ENCODE results near the gene TMPRSS2.

The TMPRSS2 gene

DNA sequence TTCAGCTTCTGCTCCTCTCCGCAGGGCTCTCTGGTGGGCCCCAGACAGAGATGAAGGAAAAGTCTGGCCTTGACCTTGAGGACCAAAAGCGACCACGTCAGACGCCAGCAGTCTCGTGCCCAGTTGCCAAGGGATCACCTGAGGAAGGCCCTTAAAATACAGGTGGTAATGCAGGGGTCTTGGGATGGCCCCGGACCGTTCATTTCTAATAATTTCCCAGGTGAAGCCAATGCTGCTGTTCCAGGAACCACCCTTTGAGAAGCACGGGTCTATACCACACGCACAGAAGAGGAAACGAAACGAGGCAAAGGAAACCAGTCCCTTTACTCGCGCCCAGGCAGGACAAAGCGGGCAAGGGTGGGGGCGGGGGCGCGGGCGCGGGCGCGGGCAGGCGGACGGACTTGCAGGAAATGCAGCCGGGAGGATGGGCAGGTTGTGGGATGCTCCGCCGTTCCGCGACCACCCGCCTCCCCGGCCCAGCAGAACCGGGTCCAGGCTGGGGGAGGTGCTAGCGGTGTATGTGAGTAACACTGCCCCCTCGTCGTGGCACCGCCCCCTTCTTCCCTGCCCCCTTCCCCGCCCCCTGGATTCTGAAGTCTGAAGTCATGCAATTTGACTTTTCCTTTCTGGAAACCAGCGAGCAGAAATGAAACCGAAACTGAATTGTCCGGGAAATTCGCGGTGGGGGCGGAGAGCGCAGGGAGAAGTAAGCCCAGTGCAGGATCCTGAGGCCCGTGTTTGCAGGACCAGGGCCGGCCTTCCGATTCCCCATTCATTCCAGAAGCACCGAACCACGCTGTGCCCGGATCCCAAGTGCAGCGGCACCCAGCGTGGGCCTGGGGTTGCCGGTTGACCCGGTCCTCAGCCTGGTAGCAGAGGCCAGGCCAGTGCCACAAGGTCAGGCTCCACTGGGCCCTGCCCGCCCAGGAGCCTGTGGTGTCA is 87.8 kb downstream of the TMPRSS2 start (continued):
- TF ChIP-seq, protein P1, sequence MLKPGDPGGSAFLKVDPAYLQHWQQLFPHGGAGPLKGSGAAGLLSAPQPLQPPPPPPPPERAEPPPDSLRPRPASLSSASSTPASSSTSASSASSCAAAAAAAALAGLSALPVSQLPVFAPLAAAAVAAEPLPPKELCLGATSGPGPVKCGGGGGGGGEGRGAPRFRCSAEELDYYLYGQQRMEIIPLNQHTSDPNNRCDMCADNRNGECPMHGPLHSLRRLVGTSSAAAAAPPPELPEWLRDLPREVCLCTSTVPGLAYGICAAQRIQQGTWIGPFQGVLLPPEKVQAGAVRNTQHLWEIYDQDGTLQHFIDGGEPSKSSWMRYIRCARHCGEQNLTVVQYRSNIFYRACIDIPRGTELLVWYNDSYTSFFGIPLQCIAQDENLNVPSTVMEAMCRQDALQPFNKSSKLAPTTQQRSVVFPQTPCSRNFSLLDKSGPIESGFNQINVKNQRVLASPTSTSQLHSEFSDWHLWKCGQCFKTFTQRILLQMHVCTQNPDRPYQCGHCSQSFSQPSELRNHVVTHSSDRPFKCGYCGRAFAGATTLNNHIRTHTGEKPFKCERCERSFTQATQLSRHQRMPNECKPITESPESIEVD (tag by site-specific recombination; IDR thresholded peaks at IDR 0.05), result no peak
- TF ChIP-seq ZNF175 (tag by site-specific recombination; IDR thresholded peaks at IDR 0.05), result no peak
- no peak for TF ChIP-seq ZNF76 (tag by site-specific recombination; IDR thresholded peaks at IDR 0.05; ENCODE audit: borderline replicate concordance, low read depth)
- TF ChIP-seq, protein P2, sequence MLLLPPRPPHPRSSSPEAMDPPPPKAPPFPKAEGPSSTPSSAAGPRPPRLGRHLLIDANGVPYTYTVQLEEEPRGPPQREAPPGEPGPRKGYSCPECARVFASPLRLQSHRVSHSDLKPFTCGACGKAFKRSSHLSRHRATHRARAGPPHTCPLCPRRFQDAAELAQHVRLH (tag by site-specific recombination; IDR thresholded peaks at IDR 0.05), result no peak
- no peak for TF ChIP-seq ZNF311 (tag by site-specific recombination; IDR thresholded peaks at IDR 0.05; ENCODE audit: borderline replicate concordance)
- TF ChIP-seq, protein P3, sequence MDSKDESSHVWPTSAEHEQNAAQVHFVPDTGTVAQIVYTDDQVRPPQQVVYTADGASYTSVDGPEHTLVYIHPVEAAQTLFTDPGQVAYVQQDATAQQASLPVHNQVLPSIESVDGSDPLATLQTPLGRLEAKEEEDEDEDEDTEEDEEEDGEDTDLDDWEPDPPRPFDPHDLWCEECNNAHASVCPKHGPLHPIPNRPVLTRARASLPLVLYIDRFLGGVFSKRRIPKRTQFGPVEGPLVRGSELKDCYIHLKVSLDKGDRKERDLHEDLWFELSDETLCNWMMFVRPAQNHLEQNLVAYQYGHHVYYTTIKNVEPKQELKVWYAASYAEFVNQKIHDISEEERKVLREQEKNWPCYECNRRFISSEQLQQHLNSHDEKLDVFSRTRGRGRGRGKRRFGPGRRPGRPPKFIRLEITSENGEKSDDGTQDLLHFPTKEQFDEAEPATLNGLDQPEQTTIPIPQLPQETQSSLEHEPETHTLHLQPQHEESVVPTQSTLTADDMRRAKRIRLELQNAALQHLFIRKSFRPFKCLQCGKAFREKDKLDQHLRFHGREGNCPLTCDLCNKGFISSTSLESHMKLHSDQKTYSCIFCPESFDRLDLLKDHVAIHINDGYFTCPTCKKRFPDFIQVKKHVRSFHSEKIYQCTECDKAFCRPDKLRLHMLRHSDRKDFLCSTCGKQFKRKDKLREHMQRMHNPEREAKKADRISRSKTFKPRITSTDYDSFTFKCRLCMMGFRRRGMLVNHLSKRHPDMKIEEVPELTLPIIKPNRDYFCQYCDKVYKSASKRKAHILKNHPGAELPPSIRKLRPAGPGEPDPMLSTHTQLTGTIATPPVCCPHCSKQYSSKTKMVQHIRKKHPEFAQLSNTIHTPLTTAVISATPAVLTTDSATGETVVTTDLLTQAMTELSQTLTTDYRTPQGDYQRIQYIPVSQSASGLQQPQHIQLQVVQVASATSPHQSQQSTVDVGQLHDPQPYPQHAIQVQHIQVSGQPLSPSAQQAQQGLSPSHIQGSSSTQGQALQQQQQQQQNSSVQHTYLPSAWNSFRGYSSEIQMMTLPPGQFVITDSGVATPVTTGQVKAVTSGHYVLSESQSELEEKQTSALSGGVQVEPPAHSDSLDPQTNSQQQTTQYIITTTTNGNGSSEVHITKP (tag by site-specific recombination; IDR thresholded peaks at IDR 0.05), result peak; percentile 69
- no peak for TF ChIP-seq ZNF366 (tag by site-specific recombination; conservative IDR thresholded peaks at IDR 0.05)
- no peak for TF ChIP-seq ZSCAN30 (tag by site-specific recombination; IDR thresholded peaks at IDR 0.05)
- TF ChIP-seq ZNF416 (tag by site-specific recombination; IDR thresholded peaks at IDR 0.05), result no peak
- no peak for TF ChIP-seq ZNF16 (tag by site-specific recombination; IDR thresholded peaks at IDR 0.05; ENCODE audit: low read depth)
- TF ChIP-seq ZNF174 (tag by site-specific recombination; IDR thresholded peaks at IDR 0.05), result no peak
- peak; percentile 73 for TF ChIP-seq IKZF3 (tag by site-specific recombination; IDR thresholded peaks at IDR 0.05)
- TF ChIP-seq HOXD13 (CRISPR knock-in tag; IDR thresholded peaks at IDR 0.05; ENCODE audit: borderline replicate concordance), result no peak
- no peak for TF ChIP-seq ZNF140 (tag by site-specific recombination; IDR thresholded peaks at IDR 0.05)
- no peak for TF ChIP-seq ZNF214 (tag by site-specific recombination; IDR thresholded peaks at IDR 0.05; ENCODE audit: borderline replicate concordance)
- no peak for TF ChIP-seq ZNF704 (tag by site-specific recombination; IDR thresholded peaks at IDR 0.05)
- no peak for TF ChIP-seq ZNF19 (tag by site-specific recombination; IDR thresholded peaks at IDR 0.05; ENCODE audit: low read depth)
- TF ChIP-seq AEBP2 (tag by site-specific recombination; IDR thresholded peaks at IDR 0.05; ENCODE audit: borderline replicate concordance), result no peak
- no peak for TF ChIP-seq TSHZ1 (tag by site-specific recombination; IDR thresholded peaks at IDR 0.05; ENCODE audit: borderline replicate concordance)
- no peak for TF ChIP-seq ZBTB7A (tag by site-specific recombination; IDR thresholded peaks at IDR 0.05; ENCODE audit: low read depth)
- no peak for TF ChIP-seq ZFP37 (tag by site-specific recombination; IDR thresholded peaks at IDR 0.05)
- TF ChIP-seq BCL11B (tag by site-specific recombination; IDR thresholded peaks at IDR 0.05; ENCODE audit: low read depth), result no peak
- TF ChIP-seq, protein P4, sequence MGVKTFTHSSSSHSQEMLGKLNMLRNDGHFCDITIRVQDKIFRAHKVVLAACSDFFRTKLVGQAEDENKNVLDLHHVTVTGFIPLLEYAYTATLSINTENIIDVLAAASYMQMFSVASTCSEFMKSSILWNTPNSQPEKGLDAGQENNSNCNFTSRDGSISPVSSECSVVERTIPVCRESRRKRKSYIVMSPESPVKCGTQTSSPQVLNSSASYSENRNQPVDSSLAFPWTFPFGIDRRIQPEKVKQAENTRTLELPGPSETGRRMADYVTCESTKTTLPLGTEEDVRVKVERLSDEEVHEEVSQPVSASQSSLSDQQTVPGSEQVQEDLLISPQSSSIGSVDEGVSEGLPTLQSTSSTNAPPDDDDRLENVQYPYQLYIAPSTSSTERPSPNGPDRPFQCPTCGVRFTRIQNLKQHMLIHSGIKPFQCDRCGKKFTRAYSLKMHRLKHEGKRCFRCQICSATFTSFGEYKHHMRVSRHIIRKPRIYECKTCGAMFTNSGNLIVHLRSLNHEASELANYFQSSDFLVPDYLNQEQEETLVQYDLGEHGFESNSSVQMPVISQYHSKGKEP (tag by site-specific recombination; IDR thresholded peaks at IDR 0.05), result peak; percentile 27; the same call in 1 of the 2 replicates
- TF ChIP-seq ZNF707 (tag by site-specific recombination; IDR thresholded peaks at IDR 0.05), result no peak
- TF ChIP-seq ZNF571 (tag by site-specific recombination; IDR thresholded peaks at IDR 0.05), result no peak

Data from HEK293 (cell line).